ENCODE measurements around the gene FOXRED2. TPM values are rescaled to one million over a fixed set of nuclear protein-coding genes. Genes with fewer than 3 reads are reported as not detected.

The FOXRED2 gene
- total RNA-seq, result 1 to 10 TPM; 1.7 to 2.0 (median 1.9) TPM
- total RNA-seq (2013), result 0.95 TPM

DNA sequence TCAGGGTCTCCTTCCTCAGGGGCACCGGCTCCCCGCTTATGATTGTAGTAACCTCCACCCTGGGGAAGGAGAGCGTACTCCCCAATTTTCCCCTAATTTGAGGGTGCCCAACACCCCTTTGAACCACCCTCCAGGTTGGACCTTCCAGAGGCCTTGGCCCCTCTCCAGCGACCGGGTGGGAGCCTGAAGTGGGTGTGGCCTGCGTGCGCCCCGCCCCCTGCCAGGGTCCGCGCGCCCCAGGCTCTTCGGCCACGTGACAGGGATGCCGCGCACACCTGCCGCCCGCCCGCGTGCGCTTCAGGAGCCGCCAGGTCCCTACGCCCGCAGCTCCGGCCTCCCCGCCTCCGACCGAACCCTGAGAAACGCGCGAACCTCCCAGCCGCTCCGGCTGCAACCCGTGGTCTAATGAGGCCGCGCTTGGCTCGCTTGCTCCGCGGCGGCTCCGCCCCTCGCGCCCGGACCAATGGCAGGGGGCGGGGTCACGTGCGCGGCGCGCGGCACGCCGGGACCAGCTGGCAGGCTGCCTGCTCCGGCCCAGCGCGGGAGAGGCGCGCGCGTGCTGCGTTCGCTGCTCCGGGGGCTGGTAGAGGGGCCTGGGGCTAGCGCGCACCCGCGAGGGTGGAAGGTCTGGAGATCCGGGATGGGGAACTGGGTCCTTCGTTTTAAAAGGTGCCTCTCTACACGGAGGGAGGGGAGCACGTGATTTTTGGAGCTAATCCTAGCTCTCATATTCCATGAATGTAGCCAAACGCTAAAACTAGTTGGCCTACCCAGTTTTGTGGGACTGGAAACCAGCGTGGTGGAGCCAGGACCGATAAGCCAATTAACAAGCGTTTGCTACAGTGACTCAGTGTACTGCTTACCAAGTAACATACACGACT is at the start of gene FOXRED2:
TSS of gene FOXRED2 (minus strand) at position 404 of the 881 bp plus-strand sequence. CDS start 618 bp downstream, outside the sequence.
- H3K27ac Mint-ChIP-seq, result peak within 1 kb of the TSS; percentile 6 to 79
- no peaks in the 10 kb centered on the region for H3K27me3 Mint-ChIP-seq (ENCODE audit: low read depth in 2 of 2)
- peak; percentile 97 to 98 (median 98) for ATAC-seq
- Histone ChIP-seq H3K27ac (ENCODE audit: low read length) (peak within 1 kb of the TSS; percentile 27), H3K36me3 (ENCODE audit: control insufficient read depth, insufficient read depth, low read length) (peaks cover 15% of the 10 kb centered on the region), H3K4me1 (ENCODE audit: control insufficient read depth, insufficient read depth, low read length) (peaks cover 16% of the 10 kb centered on the region), H3K9me3 (ENCODE audit: control insufficient read depth, insufficient read depth, low read length) (no peaks in the 10 kb centered on the region), H3K27me3 (ENCODE audit: control insufficient read depth, insufficient read depth, low read length) (no peaks in the 10 kb centered on the region), H3K4me3 (ENCODE audit: low read length) (peak within 1 kb of the TSS; percentile 43)
- intact Hi-C loops (cut with micrococcal nuclease), result loop anchor here (1.0 kb wide), 1 partner anchor 22 kb away; the partner anchor contains the start of gene EIF3D
- no peaks in the 10 kb centered on the region for H3K9me3 Mint-ChIP-seq
- peak; percentile 92 to 95 for DNase-seq
- H3K36me3 Mint-ChIP-seq, result peaks cover 9% of the 10 kb centered on the region
- TF ChIP-seq, protein P1, sequence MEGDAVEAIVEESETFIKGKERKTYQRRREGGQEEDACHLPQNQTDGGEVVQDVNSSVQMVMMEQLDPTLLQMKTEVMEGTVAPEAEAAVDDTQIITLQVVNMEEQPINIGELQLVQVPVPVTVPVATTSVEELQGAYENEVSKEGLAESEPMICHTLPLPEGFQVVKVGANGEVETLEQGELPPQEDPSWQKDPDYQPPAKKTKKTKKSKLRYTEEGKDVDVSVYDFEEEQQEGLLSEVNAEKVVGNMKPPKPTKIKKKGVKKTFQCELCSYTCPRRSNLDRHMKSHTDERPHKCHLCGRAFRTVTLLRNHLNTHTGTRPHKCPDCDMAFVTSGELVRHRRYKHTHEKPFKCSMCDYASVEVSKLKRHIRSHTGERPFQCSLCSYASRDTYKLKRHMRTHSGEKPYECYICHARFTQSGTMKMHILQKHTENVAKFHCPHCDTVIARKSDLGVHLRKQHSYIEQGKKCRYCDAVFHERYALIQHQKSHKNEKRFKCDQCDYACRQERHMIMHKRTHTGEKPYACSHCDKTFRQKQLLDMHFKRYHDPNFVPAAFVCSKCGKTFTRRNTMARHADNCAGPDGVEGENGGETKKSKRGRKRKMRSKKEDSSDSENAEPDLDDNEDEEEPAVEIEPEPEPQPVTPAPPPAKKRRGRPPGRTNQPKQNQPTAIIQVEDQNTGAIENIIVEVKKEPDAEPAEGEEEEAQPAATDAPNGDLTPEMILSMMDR (IDR thresholded peaks at IDR 0.05), result no peak
- H3K4me3 Mint-ChIP-seq, result peak within 1 kb of the TSS; percentile 83
- peaks cover 8 to 13% of the 10 kb centered on the region in 2 donors for H3K4me1 Mint-ChIP-seq
- 6% methylated on average over 75 of the region's 75 CpGs for WGBS (ENCODE audit: insufficient coverage)

DNA sequence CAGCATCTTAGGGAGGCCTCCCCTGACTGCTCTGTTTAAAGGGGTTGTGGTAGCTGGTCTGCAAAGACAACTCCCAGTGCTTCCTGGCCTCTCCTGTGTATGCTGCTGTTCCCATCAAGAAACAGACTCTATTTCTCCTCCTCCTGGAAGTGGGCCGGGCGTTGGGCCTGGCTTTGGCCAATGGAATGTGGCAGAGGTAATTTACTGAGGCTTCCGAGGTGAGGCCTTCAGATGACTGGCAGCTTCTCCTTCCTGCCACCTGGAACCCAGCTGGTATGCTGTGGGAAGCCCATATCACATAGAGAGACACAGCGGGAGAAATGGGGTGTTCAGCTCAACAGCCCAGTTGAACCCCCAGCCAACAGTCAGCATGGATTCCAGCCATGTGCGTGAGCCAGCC is 47.3 kb upstream of the FOXRED2 start:
- Histone ChIP-seq H3K27ac (ENCODE audit: low read length) (no peak overlapping the region), H3K9me3 (ENCODE audit: control insufficient read depth, insufficient read depth, low read length) (no peaks in the 10 kb centered on the region), H3K4me1 (ENCODE audit: control insufficient read depth, insufficient read depth, low read length) (peaks cover 14% of the 10 kb centered on the region), H3K27me3 (ENCODE audit: control insufficient read depth, insufficient read depth, low read length) (no peaks in the 10 kb centered on the region), H3K4me3 (ENCODE audit: low read length) (no peak overlapping the region), H3K36me3 (ENCODE audit: control insufficient read depth, insufficient read depth, low read length) (no peaks in the 10 kb centered on the region)
- DNase-seq (no peak), ATAC-seq (no peak)
- TF ChIP-seq, protein P1 (IDR thresholded peaks at IDR 0.05), result no peak
- WGBS (ENCODE audit: insufficient coverage), result 72% methylated on average over 5 of the region's 5 CpGs
- intact Hi-C loops (cut with micrococcal nuclease), result no loop called here
- H3K36me3 Mint-ChIP-seq, result no peaks in the 10 kb centered on the region
- H3K9me3 Mint-ChIP-seq, result no peaks in the 10 kb centered on the region
- H3K4me1 Mint-ChIP-seq, result no peaks in the 10 kb centered on the region
- H3K4me3 Mint-ChIP-seq, result no peak overlapping the region
- H3K27me3 Mint-ChIP-seq (ENCODE audit: low read depth in 2 of 2), result peaks cover 14 to 20% of the 10 kb centered on the region in 2 donors
- no peak overlapping the region for H3K27ac Mint-ChIP-seq

DNA sequence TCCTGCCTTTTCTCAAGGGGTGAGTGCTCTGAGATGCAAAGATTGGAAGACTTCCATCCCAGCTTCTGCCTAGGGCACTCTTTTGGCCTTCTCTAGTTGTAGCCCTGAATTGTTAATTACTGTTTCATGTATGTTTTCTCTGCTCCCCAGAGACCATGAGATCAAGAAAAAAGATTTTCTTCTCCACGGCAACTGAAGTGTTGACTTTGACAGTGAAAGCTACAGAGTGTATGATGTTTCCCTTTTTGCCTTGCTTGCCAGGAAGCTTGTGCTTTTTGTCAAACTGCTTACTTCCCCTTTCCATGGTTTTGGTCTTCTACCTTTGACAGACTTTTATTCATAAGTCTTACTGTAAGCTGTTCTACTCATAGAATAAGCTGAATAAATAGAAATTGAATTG is 45.4 kb upstream of the FOXRED2 start:
- Mint-ChIP-seq H3K4me1 (no peaks in the 10 kb centered on the region), H3K9me3 (no peaks in the 10 kb centered on the region), H3K4me3 (no peak overlapping the region), H3K27ac (no peak overlapping the region), H3K36me3 (no peaks in the 10 kb centered on the region), H3K27me3 (ENCODE audit: low read depth in 2 of 2) (peaks cover 17 to 18% of the 10 kb centered on the region in 2 donors)
- peaks cover 14% of the 10 kb centered on the region for H3K4me1 ChIP-seq (ENCODE audit: control insufficient read depth, insufficient read depth, low read length)
- peak overlapping the region; percentile 69 for H3K27ac ChIP-seq (ENCODE audit: low read length)
- no peaks in the 10 kb centered on the region for H3K36me3 ChIP-seq (ENCODE audit: control insufficient read depth, insufficient read depth, low read length)
- no peak for ATAC-seq
- 13% methylated on average over 1 of the region's 1 CpG for WGBS (ENCODE audit: insufficient coverage)
- intact Hi-C loops (cut with micrococcal nuclease), result no loop called here
- no peaks in the 10 kb centered on the region for H3K27me3 ChIP-seq (ENCODE audit: control insufficient read depth, insufficient read depth, low read length)
- DNase-seq, result no peak
- H3K9me3 ChIP-seq (ENCODE audit: control insufficient read depth, insufficient read depth, low read length), result no peaks in the 10 kb centered on the region
- TF ChIP-seq, protein P1 (IDR thresholded peaks at IDR 0.05), result no peak
- no peak overlapping the region for H3K4me3 ChIP-seq (ENCODE audit: low read length)
